Raji (cell line): ENCODE measurements around the gene CACNA2D3.

Experiments
- POLR2A ChIP-seq: IDR thresholded peaks from 2 replicates; pipeline ENCODE4 v1.6.1; 2011; ENCODE audit warnings: low read depth, low read length, control low read depth; ENCODE audit not compliant: insufficient read depth

The CACNA2D3 gene

GRCh38 chr3:54214845-54215244, 92.5 kb downstream of the CACNA2D3 start:
- no peak for TF ChIP-seq POLR2A

- no peak for TF ChIP-seq POLR2A
These were observed 93.2 kb downstream of the CACNA2D3 start for GRCh38 chr3:54215521-54215920.

GRCh38 chr3:54217828-54218227, 95.5 kb downstream of the CACNA2D3 start:
- no peak for TF ChIP-seq POLR2A

- no peak for TF ChIP-seq POLR2A
These were observed 100.0 kb downstream of the CACNA2D3 start for GRCh38 chr3:54222316-54222715.

- TF ChIP-seq POLR2A = no peak
These were observed 100.7 kb downstream of the CACNA2D3 start for GRCh38 chr3:54223063-54223462.

GRCh38 chr3:54225841-54226528, 103.6 kb downstream of the CACNA2D3 start:
- TF ChIP-seq POLR2A = no peak

- TF ChIP-seq POLR2A = no peak
These were observed 106.5 kb downstream of the CACNA2D3 start for GRCh38 chr3:54228806-54229205.

GRCh38 chr3:54232618-54233017, 110.3 kb downstream of the CACNA2D3 start:
- no peak for TF ChIP-seq POLR2A

- no peak for TF ChIP-seq POLR2A
These were observed 113.6 kb downstream of the CACNA2D3 start for GRCh38 chr3:54235998-54236397.

GRCh38 chr3:54237109-54237508, 114.8 kb downstream of the CACNA2D3 start:
- no peak for TF ChIP-seq POLR2A

GRCh38 chr3:54237788-54238502, 115.6 kb downstream of the CACNA2D3 start:
- no peak for TF ChIP-seq POLR2A

- TF ChIP-seq POLR2A = no peak
These were observed 118.0 kb downstream of the CACNA2D3 start for GRCh38 chr3:54240309-54240708.

GRCh38 chr3:54243056-54243931, 120.9 kb downstream of the CACNA2D3 start:
- no peak for TF ChIP-seq POLR2A

- TF ChIP-seq POLR2A = no peak
These were observed 121.8 kb downstream of the CACNA2D3 start for GRCh38 chr3:54243960-54244682.

- no peak for TF ChIP-seq POLR2A
These were observed 129.4 kb downstream of the CACNA2D3 start for GRCh38 chr3:54251705-54252104.

GRCh38 chr3:54257125-54257720, 134.9 kb downstream of the CACNA2D3 start:
- TF ChIP-seq POLR2A = no peak
